Choroid plexus epithelial cell (primary cell): Measurements from ENCODE around the gene HCN1.
"Not testable (repeated sequence)": the region's sequence is repeated elsewhere in the genome, so short reads cannot be mapped to it uniquely, and the experiment has no call there.

ENCODE experiments used
- DNase-seq: peaks from one replicate; pipeline ENCODE4 v3.0.0-alpha.2; 2010; ENCODE audit warnings: low read depth
- H3K4me3 ChIP-seq: 2 replicates; pipeline ENCODE4 v1.5.1; 2011; ENCODE audit warnings: low read depth, mild to moderate bottlenecking, control low read depth, low read length, moderate library complexity
- TF ChIP-seq, protein P1 (sequence below): conservative IDR thresholded peaks from 2 replicates; pipeline ENCODE4 v1.5.1; 2011; ENCODE audit warnings: low read depth, mild to moderate bottlenecking, control low read depth, inconsistent platforms, low read length, moderate library complexity

Gene HCN1

GRCh38 chr5:45623832-45624231, 72.3 kb downstream of the HCN1 start:
- H3K4me3 ChIP-seq, result no peak overlapping the region
- TF ChIP-seq, protein P1, sequence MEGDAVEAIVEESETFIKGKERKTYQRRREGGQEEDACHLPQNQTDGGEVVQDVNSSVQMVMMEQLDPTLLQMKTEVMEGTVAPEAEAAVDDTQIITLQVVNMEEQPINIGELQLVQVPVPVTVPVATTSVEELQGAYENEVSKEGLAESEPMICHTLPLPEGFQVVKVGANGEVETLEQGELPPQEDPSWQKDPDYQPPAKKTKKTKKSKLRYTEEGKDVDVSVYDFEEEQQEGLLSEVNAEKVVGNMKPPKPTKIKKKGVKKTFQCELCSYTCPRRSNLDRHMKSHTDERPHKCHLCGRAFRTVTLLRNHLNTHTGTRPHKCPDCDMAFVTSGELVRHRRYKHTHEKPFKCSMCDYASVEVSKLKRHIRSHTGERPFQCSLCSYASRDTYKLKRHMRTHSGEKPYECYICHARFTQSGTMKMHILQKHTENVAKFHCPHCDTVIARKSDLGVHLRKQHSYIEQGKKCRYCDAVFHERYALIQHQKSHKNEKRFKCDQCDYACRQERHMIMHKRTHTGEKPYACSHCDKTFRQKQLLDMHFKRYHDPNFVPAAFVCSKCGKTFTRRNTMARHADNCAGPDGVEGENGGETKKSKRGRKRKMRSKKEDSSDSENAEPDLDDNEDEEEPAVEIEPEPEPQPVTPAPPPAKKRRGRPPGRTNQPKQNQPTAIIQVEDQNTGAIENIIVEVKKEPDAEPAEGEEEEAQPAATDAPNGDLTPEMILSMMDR, result no peak
- no peak for DNase-seq

- no peak overlapping the region for H3K4me3 ChIP-seq
- no peak for DNase-seq
- TF ChIP-seq, protein P1, result no peak
Measured at GRCh38 chr5:45622365-45622764, 73.8 kb downstream of the HCN1 start.

DNA sequence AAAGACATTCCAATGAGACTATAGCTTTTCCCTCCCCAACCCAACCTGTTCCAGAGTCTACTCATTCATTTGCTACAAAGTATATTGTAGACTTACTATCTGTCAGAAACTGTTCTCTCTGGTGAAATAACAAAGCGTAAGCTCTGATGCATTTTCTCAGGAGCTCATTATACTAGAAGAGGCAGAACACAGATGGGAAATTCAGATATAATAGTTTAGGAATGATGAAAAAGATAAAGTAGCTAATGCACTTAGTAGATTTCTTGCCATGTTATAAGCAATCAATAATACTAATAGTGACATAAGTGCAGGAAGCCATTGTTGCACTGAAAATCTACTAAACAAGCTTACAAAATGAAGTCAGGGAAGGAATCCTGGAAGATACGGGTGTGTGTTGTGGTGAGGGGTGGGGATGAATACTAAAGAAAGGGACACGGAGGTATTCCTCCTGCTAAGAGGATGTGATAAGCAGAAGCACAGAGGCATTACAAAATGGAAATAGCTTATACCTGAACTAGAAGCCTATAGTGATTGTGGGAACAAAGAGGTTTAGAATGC, 78.2 kb downstream of the HCN1 start:
- H3K4me3 ChIP-seq, result no peak overlapping the region
- DNase-seq, result no peak
- TF ChIP-seq, protein P1, result no peak

GRCh38 chr5:45609661-45610060, 86.5 kb downstream of the HCN1 start:
- H3K4me3 ChIP-seq, result no peak overlapping the region
- TF ChIP-seq, protein P1, result no peak
- DNase-seq, result no peak

GRCh38 chr5:45604092-45604491, 92.1 kb downstream of the HCN1 start:
- TF ChIP-seq, protein P1, result no peak
- no peak for DNase-seq
- no peak overlapping the region for H3K4me3 ChIP-seq

DNA sequence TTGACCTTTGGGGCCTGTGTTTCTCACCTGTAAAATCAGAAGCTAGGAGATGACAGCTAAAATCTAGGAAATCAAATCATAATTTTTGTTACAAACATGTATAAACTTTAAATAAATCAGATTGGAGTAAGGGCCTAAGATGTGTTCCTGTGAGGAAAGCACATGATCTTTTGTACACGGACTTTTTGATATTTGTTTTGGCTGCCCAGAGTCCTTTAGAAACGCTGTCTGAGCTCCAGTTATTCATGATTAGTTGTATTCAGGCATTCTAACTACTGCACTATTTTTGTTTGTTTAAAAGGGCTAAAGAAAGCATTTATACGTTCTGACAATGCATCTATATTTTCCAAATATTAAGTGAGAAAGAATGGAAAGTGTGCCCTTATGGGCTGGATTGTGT, 94.8 kb downstream of the HCN1 start:
- DNase-seq, result no peak
- no peak overlapping the region for H3K4me3 ChIP-seq

DNA sequence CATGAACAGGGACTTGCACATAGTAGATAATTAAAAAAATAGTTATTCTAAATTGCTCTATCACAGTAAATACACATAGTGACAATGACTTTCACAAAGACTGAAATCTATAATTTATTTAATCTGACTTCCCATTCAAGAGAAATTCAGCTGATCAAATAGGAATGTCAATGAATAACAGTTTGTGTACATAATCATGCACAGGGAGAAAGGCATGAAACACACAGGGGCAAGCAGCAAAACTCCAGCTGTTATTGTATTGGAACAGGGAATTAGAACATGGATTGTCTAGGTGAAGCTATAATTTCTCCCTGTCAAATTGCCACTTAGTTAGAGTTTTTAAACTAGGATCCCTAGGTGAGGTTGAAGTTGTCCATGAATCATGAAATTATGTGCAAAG, 99.9 kb downstream of the HCN1 start:
- no peak overlapping the region for H3K4me3 ChIP-seq
- no peak for DNase-seq
- TF ChIP-seq, protein P1, result no peak

More for the DNA sequence above, 94.8 kb downstream of the HCN1 start:
- TF ChIP-seq, protein P1, result no peak

GRCh38 chr5:45586001-45586400, 110.2 kb downstream of the HCN1 start:
- H3K4me3 ChIP-seq, DNase-seq: not testable (repeated sequence)
